ENCODE results near the gene SAP30L.

DNA sequence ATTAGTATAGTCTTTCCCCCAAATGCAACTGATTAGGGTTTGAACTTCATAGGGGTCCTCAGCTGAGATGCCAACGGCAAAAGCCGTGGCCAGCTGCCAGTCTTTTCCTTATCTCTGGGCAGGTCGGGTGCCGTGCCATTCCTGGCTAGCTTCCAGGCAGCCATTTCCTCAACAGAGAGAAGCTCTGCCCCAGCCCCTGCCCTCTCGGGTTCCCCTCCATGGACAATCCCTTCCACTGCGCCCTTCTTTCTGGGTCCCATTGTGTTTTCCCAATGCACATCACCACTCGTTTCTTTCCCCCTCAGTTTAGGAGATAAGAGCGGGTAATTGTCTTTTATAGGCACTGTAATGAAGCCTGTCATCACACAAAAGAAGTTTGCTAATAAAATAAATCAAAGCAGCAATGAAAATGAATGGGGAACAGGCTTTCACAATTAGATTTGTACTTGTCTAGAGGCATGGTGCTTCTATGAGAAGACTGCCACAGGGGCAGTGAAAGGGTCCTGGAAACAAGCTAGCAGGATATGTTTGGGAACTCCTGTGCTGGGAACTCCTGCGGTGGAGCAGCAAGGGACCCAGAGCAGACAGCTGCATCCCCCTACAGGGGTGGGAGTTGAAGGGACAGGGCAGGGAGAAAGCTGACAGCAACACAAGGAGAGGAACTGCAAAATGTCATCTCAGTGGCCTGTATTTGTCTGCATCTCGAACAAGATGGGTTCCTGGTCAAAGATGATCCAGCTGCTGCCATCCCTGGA, 48.0 kb upstream of the SAP30L start:
- TF ChIP-seq, protein P1, sequence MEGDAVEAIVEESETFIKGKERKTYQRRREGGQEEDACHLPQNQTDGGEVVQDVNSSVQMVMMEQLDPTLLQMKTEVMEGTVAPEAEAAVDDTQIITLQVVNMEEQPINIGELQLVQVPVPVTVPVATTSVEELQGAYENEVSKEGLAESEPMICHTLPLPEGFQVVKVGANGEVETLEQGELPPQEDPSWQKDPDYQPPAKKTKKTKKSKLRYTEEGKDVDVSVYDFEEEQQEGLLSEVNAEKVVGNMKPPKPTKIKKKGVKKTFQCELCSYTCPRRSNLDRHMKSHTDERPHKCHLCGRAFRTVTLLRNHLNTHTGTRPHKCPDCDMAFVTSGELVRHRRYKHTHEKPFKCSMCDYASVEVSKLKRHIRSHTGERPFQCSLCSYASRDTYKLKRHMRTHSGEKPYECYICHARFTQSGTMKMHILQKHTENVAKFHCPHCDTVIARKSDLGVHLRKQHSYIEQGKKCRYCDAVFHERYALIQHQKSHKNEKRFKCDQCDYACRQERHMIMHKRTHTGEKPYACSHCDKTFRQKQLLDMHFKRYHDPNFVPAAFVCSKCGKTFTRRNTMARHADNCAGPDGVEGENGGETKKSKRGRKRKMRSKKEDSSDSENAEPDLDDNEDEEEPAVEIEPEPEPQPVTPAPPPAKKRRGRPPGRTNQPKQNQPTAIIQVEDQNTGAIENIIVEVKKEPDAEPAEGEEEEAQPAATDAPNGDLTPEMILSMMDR (IDR thresholded peaks at IDR 0.05): no peak
- TF ChIP-seq POLR2A (IDR thresholded peaks at IDR 0.05): no peak

All from transverse colon (tissue), 3 donors.